HepG2 (cell line): ENCODE measurements around the gene STX2. TPM values are rescaled to one million over a fixed set of nuclear protein-coding genes. Genes with fewer than 3 reads are reported as not detected.

Experiments
- GATAD2A ChIP-seq: IDR thresholded peaks from 2 replicates; pipeline ENCODE4 v1.6.1; 2016
- HMGXB3 ChIP-seq: sonication (generic); formaldehyde crosslinking; IDR thresholded peaks from 2 replicates; pipeline ENCODE4 v1.4.0; 2020; ENCODE audit warnings: missing genetic modification reagents, borderline replicate concordance
- LCORL ChIP-seq, 2 experiments: fragments of 450-650 bp in 1 of 2; sonication (generic) in 1 of 2; formaldehyde crosslinking in 1 of 2; IDR thresholded peaks; 2 replicates each; pipeline versions ENCODE4 v1.5.0 to v1.6.1; 2017 to 2020; ENCODE audit warnings: antibody characterized with exemption in 1 of 2, missing genetic modification reagents in 1 of 2
- NAIF1 ChIP-seq: sonication (generic); formaldehyde crosslinking; IDR thresholded peaks from 2 replicates; pipeline ENCODE4 v1.5.0; 2020; ENCODE audit warnings: mild to moderate bottlenecking, missing genetic modification reagents, borderline replicate concordance
- NR2C2 ChIP-seq: sonication (generic); formaldehyde crosslinking; IDR thresholded peaks from 2 replicates; pipeline ENCODE4 v1.4.0; 2020; ENCODE audit warnings: missing genetic modification reagents, mild to moderate bottlenecking, moderate library complexity, borderline replicate concordance
- PHF20 ChIP-seq: sonication (generic); formaldehyde crosslinking; IDR thresholded peaks from 2 replicates; pipeline ENCODE4 v1.5.0; 2020; ENCODE audit warnings: mild to moderate bottlenecking, missing genetic modification reagents
- RARG ChIP-seq: sonication (generic); formaldehyde crosslinking; IDR thresholded peaks from 2 replicates; pipeline ENCODE4 v1.4.0; 2020; ENCODE audit warnings: low read depth, mild to moderate bottlenecking, missing genetic modification reagents
- SMAD3 ChIP-seq: sonication (generic); formaldehyde crosslinking; IDR thresholded peaks from 2 replicates; pipeline ENCODE4 v1.4.0; 2020; ENCODE audit warnings: missing genetic modification reagents
- TMF1 ChIP-seq: sonication (generic); formaldehyde crosslinking; IDR thresholded peaks from 2 replicates; pipeline ENCODE4 v1.8.1; 2022; ENCODE audit warnings: low read depth, missing genetic modification reagents
- ZMYM3 ChIP-seq: sonication (generic); formaldehyde crosslinking; IDR thresholded peaks from 2 replicates; pipeline ENCODE4 v1.5.1; 2020; ENCODE audit warnings: mild to moderate bottlenecking, missing genetic modification reagents
- ZNF431 ChIP-seq: sonication (generic); formaldehyde crosslinking; IDR thresholded peaks from 2 replicates; pipeline ENCODE4 v1.9.0; 2022; ENCODE audit warnings: missing genetic modification reagents, low read depth, mild to moderate bottlenecking, borderline replicate concordance
- ZNF644 ChIP-seq: IDR thresholded peaks from 2 replicates; pipeline ENCODE4 v1.6.1; 2016; ENCODE audit warnings: low read depth
- ZNF749 ChIP-seq: sonication (generic); formaldehyde crosslinking; IDR thresholded peaks from 2 replicates; pipeline ENCODE4 v1.8.0; 2022; ENCODE audit warnings: mild to moderate bottlenecking, missing genetic modification reagents, moderate library complexity, borderline replicate concordance
- ZNF768 ChIP-seq: sonication (generic); formaldehyde crosslinking; IDR thresholded peaks from 2 replicates; pipeline ENCODE4 v1.4.0; 2020; ENCODE audit warnings: missing genetic modification reagents
- ZNF777 ChIP-seq: sonication (generic); formaldehyde crosslinking; IDR thresholded peaks from 2 replicates; pipeline ENCODE4 v1.4.0; 2020; ENCODE audit warnings: missing genetic modification reagents
- ZNF788 ChIP-seq: sonication (generic); formaldehyde crosslinking; IDR thresholded peaks from 2 replicates; pipeline ENCODE4 v1.5.0; 2020; ENCODE audit warnings: mild to moderate bottlenecking, missing genetic modification reagents, borderline replicate concordance
- ZNF841 ChIP-seq: sonication (generic); formaldehyde crosslinking; IDR thresholded peaks from 2 replicates; pipeline ENCODE4 v1.8.1; 2023; ENCODE audit warnings: missing genetic modification reagents, borderline replicate concordance
- ZNF891 ChIP-seq: sonication (generic); formaldehyde crosslinking; IDR thresholded peaks from 2 replicates; pipeline ENCODE4 v1.5.0; 2020; ENCODE audit warnings: mild to moderate bottlenecking, missing genetic modification reagents
- polyA plus RNA-seq, 8 experiments: library from polyadenylated mRNA; depleted of rRNA in 3 of 8; stranded (reverse) in 7 of 8; unstranded in 1 of 8; fragments of >200 nt; fragmentation: Illumina TruSeq in 4 of 8; extraction: Trizol in 4 of 8; gene quantifications; 2 replicates each; pipeline versions ENCODE4 v1.2.1 to v1.2.3, GENCODE V29; 2011 to 2016; ENCODE audit warnings: low read depth in 4 of 8, missing spikeins in 1 of 8, mixed read lengths in 1 of 8; ENCODE audit not compliant: insufficient read depth in 1 of 8
- total RNA-seq, 5 experiments: library from RNA; depleted of rRNA; stranded (reverse); fragments of >200 nt; fragmentation: Illumina TruSeq; extraction: Trizol; gene quantifications; 2 replicates each; pipeline ENCODE4 v1.2.3, GENCODE V29; 2016; ENCODE audit warnings: low read depth in 1 of 5
- TF ChIP-seq, protein P1 (sequence below): sonication (generic); formaldehyde crosslinking; IDR thresholded peaks from 2 replicates; pipeline ENCODE4 v1.4.0; 2020; ENCODE audit warnings: missing genetic modification reagents
- TF ChIP-seq, protein P2 (sequence below): sonication (generic); formaldehyde crosslinking; conservative IDR thresholded peaks from 2 replicates; pipeline ENCODE4 v1.8.0; 2022; ENCODE audit warnings: mild to moderate bottlenecking, moderate library complexity, missing genetic modification reagents

Gene STX2
- total and polyA plus RNA-seq, 2 of the 13 experiments (the other 11 are each of a cell fraction or from before 2014, with no cell fraction given), result 13.4 to 25.1 TPM

- TF ChIP-seq HMGXB3 (CRISPR knock-in tag) (peak; percentile 32; the same call in 1 of the 2 replicates), ZNF749 (CRISPR knock-in tag) (0 out of 2 replicates have a peak, but pooled peaks have one; percentile 31), ZNF788 (CRISPR knock-in tag) (peak; percentile 59; the same call in 1 of the 2 replicates), SMAD3 (CRISPR knock-in tag) (peak; percentile 15; the same call in 1 of the 2 replicates), NAIF1 (CRISPR knock-in tag) (peak; percentile 82; the same call in 1 of the 2 replicates), TMF1 (no peak), LCORL (IDR thresholded peaks at IDR 0.05) (no peak), LCORL (CRISPR knock-in tag; IDR thresholded peaks at IDR 0.05) (peak; percentile 74), PHF20 (CRISPR knock-in tag) (peak; percentile 61), RARG (CRISPR knock-in tag) (no peak), ZNF777 (CRISPR knock-in tag) (peak; percentile 26; the same call in 1 of the 2 replicates), ZNF768 (CRISPR knock-in tag) (peak; percentile 52; the same call in 1 of the 2 replicates), ZNF431 (CRISPR knock-in tag) (0 out of 2 replicates have a peak, but pooled peaks have one; percentile 64), ZNF644 (no peak; the same call in 1 of the 2 replicates), ZNF891 (CRISPR knock-in tag) (no peak), NR2C2 (CRISPR knock-in tag) (peak; percentile 83), GATAD2A (CRISPR knock-in tag) (peak; percentile 74; the same call in 1 of the 2 replicates), ZMYM3 (CRISPR knock-in tag) (peak; percentile 3; the same call in 1 of the 2 replicates), ZNF841 (no peak)
- TF ChIP-seq, protein P1, sequence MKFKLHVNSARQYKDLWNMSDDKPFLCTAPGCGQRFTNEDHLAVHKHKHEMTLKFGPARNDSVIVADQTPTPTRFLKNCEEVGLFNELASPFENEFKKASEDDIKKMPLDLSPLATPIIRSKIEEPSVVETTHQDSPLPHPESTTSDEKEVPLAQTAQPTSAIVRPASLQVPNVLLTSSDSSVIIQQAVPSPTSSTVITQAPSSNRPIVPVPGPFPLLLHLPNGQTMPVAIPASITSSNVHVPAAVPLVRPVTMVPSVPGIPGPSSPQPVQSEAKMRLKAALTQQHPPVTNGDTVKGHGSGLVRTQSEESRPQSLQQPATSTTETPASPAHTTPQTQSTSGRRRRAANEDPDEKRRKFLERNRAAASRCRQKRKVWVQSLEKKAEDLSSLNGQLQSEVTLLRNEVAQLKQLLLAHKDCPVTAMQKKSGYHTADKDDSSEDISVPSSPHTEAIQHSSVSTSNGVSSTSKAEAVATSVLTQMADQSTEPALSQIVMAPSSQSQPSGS (CRISPR knock-in tag), result peak; percentile 40; the same call in 1 of the 2 replicates
- TF ChIP-seq, protein P2, sequence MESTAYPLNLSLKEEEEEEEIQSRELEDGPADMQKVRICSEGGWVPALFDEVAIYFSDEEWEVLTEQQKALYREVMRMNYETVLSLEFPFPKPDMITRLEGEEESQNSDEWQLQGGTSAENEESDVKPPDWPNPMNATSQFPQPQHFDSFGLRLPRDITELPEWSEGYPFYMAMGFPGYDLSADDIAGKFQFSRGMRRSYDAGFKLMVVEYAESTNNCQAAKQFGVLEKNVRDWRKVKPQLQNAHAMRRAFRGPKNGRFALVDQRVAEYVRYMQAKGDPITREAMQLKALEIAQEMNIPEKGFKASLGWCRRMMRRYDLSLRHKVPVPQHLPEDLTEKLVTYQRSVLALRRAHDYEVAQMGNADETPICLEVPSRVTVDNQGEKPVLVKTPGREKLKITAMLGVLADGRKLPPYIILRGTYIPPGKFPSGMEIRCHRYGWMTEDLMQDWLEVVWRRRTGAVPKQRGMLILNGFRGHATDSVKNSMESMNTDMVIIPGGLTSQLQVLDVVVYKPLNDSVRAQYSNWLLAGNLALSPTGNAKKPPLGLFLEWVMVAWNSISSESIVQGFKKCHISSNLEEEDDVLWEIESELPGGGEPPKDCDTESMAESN, result no peak
Observed at GRCh38 chr12:130775953-130776856, 62.8 kb downstream of the STX2 start (continued).
